GM10248 (cell line): ENCODE results near the gene ARL13B.

ENCODE experiments used
- CTCF ChIA-PET: fragments of 300-600 bp; sonication (Branson Sonifier 250); formaldehyde crosslinking; extraction: SDS; loops from one replicate; lab custom pipeline; 2021; ENCODE audit warnings: antibody characterized with exemption; lab: Yijun Ruan, JAX
- POLR2A ChIA-PET: fragments of 350-650 bp; sonication (Branson Sonifier 250); formaldehyde crosslinking; extraction: SDS; loops from one replicate; lab custom pipeline; 2020; ENCODE audit warnings: antibody characterized with exemption; lab: Yijun Ruan, JAX
- DNase-seq: peaks from one replicate; pipeline ENCODE4 v3.0.0; 2012; ENCODE audit errors: extremely low spot score
- CTCF ChIP-seq: IDR thresholded peaks from 2 replicates; pipeline ENCODE4 v1.5.1; 2012; ENCODE audit warnings: mild to moderate bottlenecking, low read depth; ENCODE audit errors: extremely low read depth, missing control alignments, control extremely low read depth

Gene ARL13B

GRCh38 chr3:93983408-93983807 lies 3.5 kb downstream of the ARL13B start:
- POLR2A ChIA-PET, result no interaction called here
- CTCF ChIA-PET, result no interaction called here
- no peak for DNase-seq
- no peak for TF ChIP-seq CTCF

- ChIA-PET CTCF (interaction anchor here (2.2 kb wide), 1 partner anchor 23 kb away, joined by 5 read pairs; no protein-coding TSS in a partner anchor), POLR2A (no interaction called here)
- TF ChIP-seq CTCF, result no peak
- no peak for DNase-seq
Observed at GRCh38 chr3:93984618-93985017, 4.7 kb downstream of the ARL13B start.

- CTCF ChIA-PET, result interaction anchor here (1.4 kb wide), 1 partner anchor 8 kb away, joined by 4 read pairs; the partner anchor contains the start of gene ARL13B
- no peak for DNase-seq
- no peak for TF ChIP-seq CTCF
- POLR2A ChIA-PET, result no interaction called here
Observed at GRCh38 chr3:93988283-93988682, 8.3 kb downstream of the ARL13B start.

GRCh38 chr3:93988764-93989163 lies 8.8 kb downstream of the ARL13B start:
- ChIA-PET POLR2A (no interaction called here), CTCF (interaction anchor here (1.1 to 1.4 kb wide), 3 partner anchors 9 to 81 kb away, joined by 3 to 4 read pairs (median 4); partner anchors contain the start of gene ARL13B)
- no peak for DNase-seq
- no peak for TF ChIP-seq CTCF

- TF ChIP-seq CTCF, result no peak
- DNase-seq, result no peak
- CTCF ChIA-PET, result interaction anchor here (1.1 to 1.4 kb wide), 4 partner anchors 9 to 81 kb away, joined by 3 to 4 read pairs (median 4); partner anchors contain the start of gene ARL13B
- POLR2A ChIA-PET, result no interaction called here
Observed at GRCh38 chr3:93989241-93989640, 9.3 kb downstream of the ARL13B start.

GRCh38 chr3:93991631-93992030 lies 11.7 kb downstream of the ARL13B start:
- ChIA-PET POLR2A (no interaction called here), CTCF (interaction anchor here (4.3 kb wide), 1 partner anchor 12 kb away, joined by 18 read pairs; no protein-coding TSS in a partner anchor)
- DNase-seq, result no peak
- TF ChIP-seq CTCF, result no peak
